Cardiac fibroblast (primary cell): ENCODE data around the gene PBX3.
A peak's percentile ranks its signal among the peaks of the same experiment; 100 is the strongest.

Experiments used
- DNase-seq, 2 donors: peaks; one replicate each; pipeline versions ENCODE4 v3.0.0 to v3.0.0-alpha.2; 2010; ENCODE audit warnings: low read depth in 2 of 2
- H3K4me3 ChIP-seq, 2 donors: replicated peaks in 1 of 2; 1 replicate in 1 of 2; 2 replicates in 1 of 2; pipeline ENCODE4 v1.5.1; 2011; ENCODE audit warnings: low read depth in 2 of 2, low read length in 2 of 2, mild to moderate bottlenecking in 2 of 2, moderate library complexity in 1 of 2
- CTCF ChIP-seq: IDR thresholded peaks from one replicate; pipeline ENCODE4 v1.5.1; 2011; ENCODE audit warnings: low read depth, mild to moderate bottlenecking, low read length, inconsistent platforms

The PBX3 gene

DNA sequence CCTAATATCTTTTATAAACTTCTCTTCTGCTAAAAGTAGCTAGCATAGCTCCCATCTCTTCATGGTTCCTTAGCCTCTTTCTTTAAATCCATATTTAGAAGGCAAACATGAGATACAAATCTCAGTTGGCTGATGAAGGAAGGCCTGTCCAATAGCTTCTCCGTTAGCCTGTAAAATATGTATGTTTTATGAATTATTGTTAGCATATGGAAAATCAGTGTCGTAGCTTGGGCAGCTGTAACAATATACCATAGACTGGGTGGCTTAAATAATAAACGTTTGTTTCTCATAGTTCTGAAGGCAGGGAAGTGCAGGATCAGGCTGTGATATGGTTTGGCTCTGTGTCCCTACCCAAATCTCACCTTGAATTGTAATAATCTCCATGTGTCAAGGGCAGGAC, 63.8 kb downstream of the PBX3 start:
- no peak for TF ChIP-seq CTCF
- H3K4me3 ChIP-seq = no peak overlapping the region
- DNase-seq = no peak

DNA sequence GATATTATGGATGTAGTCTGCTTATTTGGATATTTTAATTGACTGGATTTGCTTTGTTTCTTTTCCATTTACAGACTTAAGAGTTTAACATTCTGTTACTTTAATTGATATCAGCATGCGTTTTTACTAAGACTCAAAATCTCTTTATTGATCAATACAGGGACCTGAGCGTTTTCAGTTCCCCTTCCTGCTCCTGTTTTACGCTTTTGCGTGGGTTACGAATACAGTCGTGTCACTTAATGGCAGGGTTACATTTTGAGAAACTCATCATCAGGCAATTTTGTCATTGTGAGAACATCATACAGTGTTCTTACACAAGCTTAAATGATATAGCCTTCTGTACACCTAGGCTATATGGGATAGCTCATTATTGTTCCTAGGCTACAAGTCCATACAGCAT, 65.2 kb downstream of the PBX3 start:
- no peak for TF ChIP-seq CTCF
- H3K4me3 ChIP-seq = no peak overlapping the region
- no peak for DNase-seq

DNA sequence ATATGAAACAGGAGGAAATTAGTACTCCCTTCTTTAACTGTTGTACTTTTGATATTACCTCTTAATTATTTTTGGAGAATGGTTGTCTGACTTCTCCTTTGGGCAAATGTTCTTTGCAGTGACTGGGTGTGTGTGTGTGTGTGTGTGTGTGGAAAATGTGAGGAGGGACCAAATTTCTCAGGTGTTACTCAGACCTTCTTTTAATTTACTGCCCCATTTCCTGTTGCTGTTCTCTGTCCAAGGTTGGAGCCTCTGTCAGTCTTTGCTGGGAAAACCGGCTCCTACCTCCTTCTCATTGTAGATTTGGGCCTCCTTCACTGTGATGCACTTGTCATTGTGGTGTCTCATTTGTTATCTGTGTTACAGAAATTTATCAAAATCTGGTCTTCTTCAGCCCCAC, 68.4 kb downstream of the PBX3 start:
- DNase-seq = peak in 1 of 2 donors; percentile 51
- TF ChIP-seq CTCF = no peak
- no peak overlapping the region for H3K4me3 ChIP-seq

DNA sequence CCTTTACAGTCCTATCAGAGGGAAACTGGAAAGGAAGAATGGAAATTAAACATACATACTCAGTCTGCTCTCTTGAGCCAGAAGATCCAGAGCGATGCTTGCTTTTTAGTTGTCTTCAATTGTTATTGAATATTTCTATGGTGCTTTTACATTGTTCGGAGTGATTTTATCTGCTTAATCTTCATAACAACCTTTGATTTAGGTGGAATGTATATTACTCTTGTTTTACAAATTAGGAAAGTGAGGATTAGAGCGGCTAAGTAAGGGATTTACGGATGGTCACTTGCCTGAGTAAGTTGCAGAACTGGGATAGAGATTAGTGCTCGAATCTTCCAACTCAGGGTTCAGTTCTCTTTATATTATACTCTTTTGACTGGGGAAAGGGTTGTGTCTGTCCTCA, 69.1 kb downstream of the PBX3 start:
- no peak for TF ChIP-seq CTCF
- no peak for DNase-seq
- H3K4me3 ChIP-seq = no peak overlapping the region

GRCh38 chr9:125820100-125820804, 73.1 kb downstream of the PBX3 start:
- no peak overlapping the region for H3K4me3 ChIP-seq
- peak in 1 of 2 donors; percentile 24 for DNase-seq
- no peak for TF ChIP-seq CTCF

GRCh38 chr9:125821078-125821477, 73.9 kb downstream of the PBX3 start:
- TF ChIP-seq CTCF = no peak
- no peak for DNase-seq
- no peak overlapping the region for H3K4me3 ChIP-seq

- H3K4me3 ChIP-seq = no peak overlapping the region
- TF ChIP-seq CTCF = no peak
- DNase-seq = no peak
These were observed 75.0 kb downstream of the PBX3 start for GRCh38 chr9:125822160-125822559.
